Measurements from ENCODE around the gene MAP3K20.
"Not testable (repeated sequence)": the region's sequence is repeated elsewhere in the genome, so short reads cannot be mapped to it uniquely, and the experiment has no call there.

The MAP3K20 gene

GRCh38 chr2:173196638-173197037 lies 121.0 kb downstream of the MAP3K20 start:
- Mint-ChIP-seq H3K36me3 (no peaks in the 10 kb centered on the region), H3K4me3 (no peak overlapping the region), H3K27ac (no peak overlapping the region), H3K4me1 (ENCODE audit: low read depth) (no peaks in the 10 kb centered on the region), H3K9me3 (ENCODE audit: low read depth) (no peaks in the 10 kb centered on the region), H3K27me3 (peaks cover under 1% of the 10 kb centered on the region)

- no peaks in the 10 kb centered on the region for H3K36me3 Mint-ChIP-seq
- H3K9me3 Mint-ChIP-seq (ENCODE audit: low read depth) = no peaks in the 10 kb centered on the region
- H3K27me3 Mint-ChIP-seq = no peaks in the 10 kb centered on the region
- H3K27ac Mint-ChIP-seq = no peak overlapping the region
- H3K4me3 Mint-ChIP-seq = no peak overlapping the region
- H3K4me1 Mint-ChIP-seq (ENCODE audit: low read depth) = no peaks in the 10 kb centered on the region
Observed at GRCh38 chr2:173198327-173198726, 122.7 kb downstream of the MAP3K20 start.

- no peaks in the 10 kb centered on the region for H3K27me3 Mint-ChIP-seq
- H3K4me3 Mint-ChIP-seq = no peak overlapping the region
- H3K4me1 Mint-ChIP-seq (ENCODE audit: low read depth) = no peaks in the 10 kb centered on the region
- H3K9me3 Mint-ChIP-seq (ENCODE audit: low read depth) = no peaks in the 10 kb centered on the region
- no peaks in the 10 kb centered on the region for H3K36me3 Mint-ChIP-seq
- no peak overlapping the region for H3K27ac Mint-ChIP-seq
Observed at GRCh38 chr2:173199294-173199693, 123.6 kb downstream of the MAP3K20 start.

- no peaks in the 10 kb centered on the region for H3K9me3 Mint-ChIP-seq (ENCODE audit: low read depth)
- no peak overlapping the region for H3K27ac Mint-ChIP-seq
Observed at GRCh38 chr2:173202570-173202969, 126.9 kb downstream of the MAP3K20 start.

GRCh38 chr2:173204316-173204715 lies 128.7 kb downstream of the MAP3K20 start:
- Mint-ChIP-seq H3K9me3 (ENCODE audit: low read depth) (no peaks in the 10 kb centered on the region), H3K27ac (no peak overlapping the region), H3K27me3 (peaks cover 3% of the 10 kb centered on the region), H3K4me3 (no peak overlapping the region), H3K4me1 (ENCODE audit: low read depth) (no peaks in the 10 kb centered on the region), H3K36me3 (no peaks in the 10 kb centered on the region)

More at GRCh38 chr2:173202570-173202969, 126.9 kb downstream of the MAP3K20 start:
- no peaks in the 10 kb centered on the region for H3K27me3 Mint-ChIP-seq
- no peaks in the 10 kb centered on the region for H3K36me3 Mint-ChIP-seq
- H3K4me1 Mint-ChIP-seq (ENCODE audit: low read depth) = no peaks in the 10 kb centered on the region
- H3K4me3 Mint-ChIP-seq = no peak overlapping the region

- Mint-ChIP-seq H3K9me3 (ENCODE audit: low read depth) (no peaks in the 10 kb centered on the region), H3K27ac (no peak overlapping the region), H3K4me1 (ENCODE audit: low read depth) (no peaks in the 10 kb centered on the region), H3K27me3 (peaks cover 6% of the 10 kb centered on the region), H3K36me3 (no peaks in the 10 kb centered on the region), H3K4me3 (no peak overlapping the region)
Observed at GRCh38 chr2:173205375-173205774, 129.7 kb downstream of the MAP3K20 start.

GRCh38 chr2:173207124-173207523 lies 131.5 kb downstream of the MAP3K20 start:
- H3K36me3 Mint-ChIP-seq; H3K4me3 Mint-ChIP-seq; H3K27ac Mint-ChIP-seq; H3K9me3 Mint-ChIP-seq (ENCODE audit: low read depth); H3K27me3 Mint-ChIP-seq; H3K4me1 Mint-ChIP-seq (ENCODE audit: low read depth): not testable (repeated sequence)

- Mint-ChIP-seq H3K36me3 (no peaks in the 10 kb centered on the region), H3K27me3 (peaks cover 9% of the 10 kb centered on the region), H3K9me3 (ENCODE audit: low read depth) (no peaks in the 10 kb centered on the region), H3K27ac (no peak overlapping the region), H3K4me3 (no peak overlapping the region), H3K4me1 (ENCODE audit: low read depth) (no peaks in the 10 kb centered on the region)
Observed at GRCh38 chr2:173210270-173211196, 134.9 kb downstream of the MAP3K20 start.

- Mint-ChIP-seq H3K9me3 (ENCODE audit: low read depth) (no peaks in the 10 kb centered on the region), H3K4me3 (no peak overlapping the region)
Observed at GRCh38 chr2:173213181-173213580, 137.5 kb downstream of the MAP3K20 start.

GRCh38 chr2:173214213-173214612 lies 138.6 kb downstream of the MAP3K20 start:
- no peak overlapping the region for H3K27ac Mint-ChIP-seq

More at GRCh38 chr2:173213181-173213580, 137.5 kb downstream of the MAP3K20 start:
- H3K4me1 Mint-ChIP-seq (ENCODE audit: low read depth) = no peaks in the 10 kb centered on the region
- H3K36me3 Mint-ChIP-seq = no peaks in the 10 kb centered on the region
- peaks cover 9% of the 10 kb centered on the region for H3K27me3 Mint-ChIP-seq
- H3K27ac Mint-ChIP-seq = no peak overlapping the region

GRCh38 chr2:173215316-173215715 lies 139.7 kb downstream of the MAP3K20 start:
- no peak overlapping the region for H3K4me3 Mint-ChIP-seq
- H3K4me1 Mint-ChIP-seq (ENCODE audit: low read depth) = peaks cover 5% of the 10 kb centered on the region
- no peak overlapping the region for H3K27ac Mint-ChIP-seq
- H3K36me3 Mint-ChIP-seq = no peaks in the 10 kb centered on the region
- no peaks in the 10 kb centered on the region for H3K9me3 Mint-ChIP-seq (ENCODE audit: low read depth)
- peaks cover 3% of the 10 kb centered on the region for H3K27me3 Mint-ChIP-seq

More at GRCh38 chr2:173214213-173214612, 138.6 kb downstream of the MAP3K20 start:
- H3K36me3 Mint-ChIP-seq = no peaks in the 10 kb centered on the region
- peaks cover 6% of the 10 kb centered on the region for H3K27me3 Mint-ChIP-seq
- no peak overlapping the region for H3K4me3 Mint-ChIP-seq
- H3K9me3 Mint-ChIP-seq (ENCODE audit: low read depth) = no peaks in the 10 kb centered on the region
- H3K4me1 Mint-ChIP-seq (ENCODE audit: low read depth) = peaks cover 5% of the 10 kb centered on the region

- Mint-ChIP-seq H3K4me1 (ENCODE audit: low read depth) (peaks cover 5% of the 10 kb centered on the region), H3K4me3 (no peak overlapping the region), H3K36me3 (no peaks in the 10 kb centered on the region), H3K27me3 (no peaks in the 10 kb centered on the region), H3K27ac (no peak overlapping the region), H3K9me3 (ENCODE audit: low read depth) (no peaks in the 10 kb centered on the region)
Observed at GRCh38 chr2:173216051-173216450, 140.4 kb downstream of the MAP3K20 start.

GRCh38 chr2:173216668-173217067 lies 141.0 kb downstream of the MAP3K20 start:
- peaks cover 5% of the 10 kb centered on the region for H3K4me1 Mint-ChIP-seq (ENCODE audit: low read depth)
- no peaks in the 10 kb centered on the region for H3K27me3 Mint-ChIP-seq
- H3K4me3 Mint-ChIP-seq = no peak overlapping the region
- no peaks in the 10 kb centered on the region for H3K36me3 Mint-ChIP-seq
- H3K9me3 Mint-ChIP-seq (ENCODE audit: low read depth) = no peaks in the 10 kb centered on the region
- no peak overlapping the region for H3K27ac Mint-ChIP-seq

- Mint-ChIP-seq H3K4me3 (no peak overlapping the region), H3K4me1 (ENCODE audit: low read depth) (peaks cover 5% of the 10 kb centered on the region), H3K9me3 (ENCODE audit: low read depth) (no peaks in the 10 kb centered on the region), H3K27ac (no peak overlapping the region), H3K36me3 (no peaks in the 10 kb centered on the region), H3K27me3 (no peaks in the 10 kb centered on the region)
Observed at GRCh38 chr2:173217116-173217840, 141.6 kb downstream of the MAP3K20 start.

- no peak overlapping the region for H3K27ac Mint-ChIP-seq
- no peak overlapping the region for H3K4me3 Mint-ChIP-seq
- no peaks in the 10 kb centered on the region for H3K36me3 Mint-ChIP-seq
- H3K9me3 Mint-ChIP-seq (ENCODE audit: low read depth) = no peaks in the 10 kb centered on the region
- H3K27me3 Mint-ChIP-seq = no peaks in the 10 kb centered on the region
- peaks cover 5% of the 10 kb centered on the region for H3K4me1 Mint-ChIP-seq (ENCODE audit: low read depth)
Observed at GRCh38 chr2:173218326-173219056, 142.8 kb downstream of the MAP3K20 start.
